ENCODE results near the gene STMN3. TPM values are rescaled to one million over a fixed set of nuclear protein-coding genes. Genes with fewer than 3 reads are reported as not detected.
A peak's percentile ranks its signal among the peaks of the same experiment; 100 is the strongest.

STMN3 gene
- total and polyA plus RNA-seq, 10 of the 15 experiments (the other 5 are each of a cell fraction or from before 2014, with no cell fraction given): 0.09 to 3.6 (median 1.4) TPM; not detected in 1

DNA sequence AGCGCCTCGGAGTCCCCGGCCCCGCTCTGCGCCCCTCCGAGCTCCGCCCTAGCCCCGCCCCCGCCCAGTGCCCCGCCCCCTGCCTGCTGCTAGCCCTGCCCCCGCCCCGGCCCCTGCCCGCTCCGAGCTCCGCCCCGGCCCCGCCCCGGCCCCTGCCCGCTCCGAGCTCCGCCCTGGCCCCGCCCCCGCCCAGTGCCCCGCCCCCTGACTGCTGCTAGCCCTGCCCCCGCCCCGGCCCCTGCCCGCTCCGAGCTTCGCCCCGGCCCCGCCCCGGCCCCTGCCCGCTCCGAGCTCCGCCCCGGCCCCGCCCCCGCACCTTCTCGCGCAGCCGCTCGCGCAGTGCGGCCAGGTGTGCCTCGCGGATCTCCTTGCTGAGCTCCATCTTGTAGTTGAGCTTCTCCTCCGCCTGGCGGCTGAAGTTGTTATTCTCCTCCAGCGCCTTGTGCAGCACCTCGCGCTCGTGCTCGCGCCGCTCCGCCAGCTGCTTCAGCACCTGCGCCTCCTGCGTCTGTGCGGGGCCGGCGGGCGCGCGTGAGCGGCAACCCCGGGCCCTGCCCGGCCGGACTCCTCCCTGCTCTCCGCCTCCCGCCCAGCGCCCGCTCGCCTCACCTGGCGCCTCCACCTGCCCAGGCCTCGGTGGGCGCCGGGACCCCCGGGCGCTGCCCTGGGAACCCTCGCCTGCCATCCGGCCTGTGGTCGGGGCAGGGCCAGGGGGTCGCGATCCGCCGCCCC, 11.3 kb downstream of the STMN3 start:
- SMC1A ChIA-PET (ENCODE audit: uncharacterized antibody, unreplicated experiment): interaction anchor here (0.6 to 1.8 kb wide), 10 partner anchors 10 to 254 kb away, joined by 3 to 13 read pairs (median 4); partner anchors contain the start of genes GMEB2, PTK6 and RTEL1
- TF ChIP-seq YY1 (IDR thresholded peaks at IDR 0.05; ENCODE audit: low read depth, low read length) (peak; percentile 76), NKRF (conservative IDR thresholded peaks at IDR 0.05) (peak; percentile 30; the same call in 1 of the 2 replicates), SMC3 (IDR thresholded peaks at IDR 0.05; ENCODE audit: borderline replicate concordance, low read length) (peak; percentile 43; the same call in 1 of the 2 replicates), RB1 (IDR thresholded peaks at IDR 0.05; ENCODE audit: borderline replicate concordance) (peak; percentile 75; the same call in 1 of the 2 replicates), GATAD2B (conservative IDR thresholded peaks at IDR 0.05; ENCODE audit: low read depth) (peak; percentile 87), LARP7 (IDR thresholded peaks at IDR 0.05) (peak; percentile 86), SP1 (IDR thresholded peaks at IDR 0.05; ENCODE audit: low read depth, low read length) (no peak), NFXL1 (IDR thresholded peaks at IDR 0.05; ENCODE audit: borderline replicate concordance) (peak; percentile 58; the same call in 1 of the 2 replicates), EGR1 (IDR thresholded peaks at IDR 0.05; ENCODE audit: borderline replicate concordance in 1 of 2, low read depth in 2 of 2, low read length in 2 of 2) (peak in 1 of 2 experiments; percentile 90; a peak in 2 of 3 replicates), CREB1 (IDR thresholded peaks at IDR 0.05; ENCODE audit: low read depth) (peak; percentile 44; the same call in 1 of the 2 replicates), SMAD1 (IDR thresholded peaks at IDR 0.05; ENCODE audit: low read depth, partially characterized antibody) (no peak), RUNX3 (IDR thresholded peaks at IDR 0.05; ENCODE audit: low read length) (no peak), NRF1 (conservative IDR thresholded peaks at IDR 0.05; ENCODE audit: low read depth, low read length) (peak; percentile 54), EED (IDR thresholded peaks at IDR 0.05; ENCODE audit: low read depth) (no peak), BACH1 (IDR thresholded peaks at IDR 0.05; ENCODE audit: borderline replicate concordance) (peak; percentile 54; the same call in 1 of the 2 replicates), TCF3 (IDR thresholded peaks at IDR 0.05; ENCODE audit: borderline replicate concordance, insufficient read depth, low read depth, low read length) (peak; percentile 88)
- TF ChIP-seq, protein P1, sequence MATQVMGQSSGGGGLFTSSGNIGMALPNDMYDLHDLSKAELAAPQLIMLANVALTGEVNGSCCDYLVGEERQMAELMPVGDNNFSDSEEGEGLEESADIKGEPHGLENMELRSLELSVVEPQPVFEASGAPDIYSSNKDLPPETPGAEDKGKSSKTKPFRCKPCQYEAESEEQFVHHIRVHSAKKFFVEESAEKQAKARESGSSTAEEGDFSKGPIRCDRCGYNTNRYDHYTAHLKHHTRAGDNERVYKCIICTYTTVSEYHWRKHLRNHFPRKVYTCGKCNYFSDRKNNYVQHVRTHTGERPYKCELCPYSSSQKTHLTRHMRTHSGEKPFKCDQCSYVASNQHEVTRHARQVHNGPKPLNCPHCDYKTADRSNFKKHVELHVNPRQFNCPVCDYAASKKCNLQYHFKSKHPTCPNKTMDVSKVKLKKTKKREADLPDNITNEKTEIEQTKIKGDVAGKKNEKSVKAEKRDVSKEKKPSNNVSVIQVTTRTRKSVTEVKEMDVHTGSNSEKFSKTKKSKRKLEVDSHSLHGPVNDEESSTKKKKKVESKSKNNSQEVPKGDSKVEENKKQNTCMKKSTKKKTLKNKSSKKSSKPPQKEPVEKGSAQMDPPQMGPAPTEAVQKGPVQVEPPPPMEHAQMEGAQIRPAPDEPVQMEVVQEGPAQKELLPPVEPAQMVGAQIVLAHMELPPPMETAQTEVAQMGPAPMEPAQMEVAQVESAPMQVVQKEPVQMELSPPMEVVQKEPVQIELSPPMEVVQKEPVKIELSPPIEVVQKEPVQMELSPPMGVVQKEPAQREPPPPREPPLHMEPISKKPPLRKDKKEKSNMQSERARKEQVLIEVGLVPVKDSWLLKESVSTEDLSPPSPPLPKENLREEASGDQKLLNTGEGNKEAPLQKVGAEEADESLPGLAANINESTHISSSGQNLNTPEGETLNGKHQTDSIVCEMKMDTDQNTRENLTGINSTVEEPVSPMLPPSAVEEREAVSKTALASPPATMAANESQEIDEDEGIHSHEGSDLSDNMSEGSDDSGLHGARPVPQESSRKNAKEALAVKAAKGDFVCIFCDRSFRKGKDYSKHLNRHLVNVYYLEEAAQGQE (IDR thresholded peaks at IDR 0.05; ENCODE audit: low read depth, low read length): no peak
- TF ChIP-seq, protein P2, sequence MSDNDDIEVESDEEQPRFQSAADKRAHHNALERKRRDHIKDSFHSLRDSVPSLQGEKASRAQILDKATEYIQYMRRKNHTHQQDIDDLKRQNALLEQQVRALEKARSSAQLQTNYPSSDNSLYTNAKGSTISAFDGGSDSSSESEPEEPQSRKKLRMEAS (IDR thresholded peaks at IDR 0.05; ENCODE audit: low read depth, low read length): peak; percentile 14; the same call in 1 of the 2 replicates

More for the DNA sequence above, 11.3 kb downstream of the STMN3 start:
- H3K9ac ChIP-seq (ENCODE audit: control insufficient read depth, insufficient read depth, low read length): peak overlapping the region; percentile 66
- no peaks in the 10 kb centered on the region for H3K9me3 ChIP-seq (replicated peaks; ENCODE audit: control insufficient read depth, insufficient read depth, low read length)
- peak overlapping the region; percentile 82 for H2AFZ ChIP-seq (ENCODE audit: control insufficient read depth, low read depth, low read length)
- BruUV-seq (replicated peaks): no TSS peak
- FAIRE-seq (peak; percentile 94), DNase-seq (ENCODE audit: low read depth, low spot score) (peak; percentile 48), ATAC-seq (peak; percentile 78)
- no peaks in the 10 kb centered on the region for H3K36me3 ChIP-seq (ENCODE audit: control insufficient read depth in 2 of 2, insufficient read depth in 2 of 2, low read length in 1 of 2)
- RAD21 ChIA-PET (ENCODE audit: unreplicated experiment): interaction anchor here (0.6 to 2.6 kb wide), 24 partner anchors 11 to 338 kb away, joined by 3 to 41 read pairs (median 6); partner anchors contain the start of genes ARFRP1, GMEB2, HELZ2 and PPDPF
- peaks cover 1% of the 10 kb centered on the region; the same call in 1 of the 2 replicates for H3K79me2 ChIP-seq (ENCODE audit: control insufficient read depth, insufficient read depth, low read length)
- CTCF ChIA-PET: interaction anchor here (0.7 to 2.3 kb wide), 16 partner anchors 10 to 223 kb away, joined by 3 to 16 read pairs (median 6); partner anchors contain the start of genes GMEB2, HELZ2, LIME1 and PTK6
- peak overlapping the region; percentile 99 for H3K4me2 ChIP-seq (ENCODE audit: control insufficient read depth, insufficient read depth)
- POLR2A ChIA-PET: interaction anchor here (0.6 to 2.1 kb wide), 12 partner anchors 9 to 314 kb away, joined by 3 to 17 read pairs (median 4); partner anchors contain the start of genes GMEB2, HELZ2, RTEL1 and UCKL1
- in situ Hi-C loops (cut with MboI) (no loop called here), intact Hi-C loops (cut with micrococcal nuclease; ENCODE audit: unreplicated experiment) (no loop called here)
- H3K4me1 ChIP-seq (ENCODE audit: control insufficient read depth, insufficient read depth, low read length): peaks cover 17% of the 10 kb centered on the region
- peak overlapping the region; percentile 74 for H3K27ac ChIP-seq (ENCODE audit: control insufficient read depth, insufficient read depth)
- H3K4me3 ChIP-seq: peak overlapping the region; percentile 92
- H3K27me3 ChIP-seq (replicated peaks in 1 of 2; ENCODE audit: control insufficient read depth in 2 of 2, insufficient read depth in 2 of 2, low read length in 1 of 2): no peaks in the 10 kb centered on the region; a peak in 1 of 4 replicates
- 1% methylated on average over 42 of the region's 86 CpGs for WGBS (ENCODE audit: insufficient coverage, insufficient replicate concordance, low lambda C conversion rate, missing lambda C conversion rate)
- H4K20me1 ChIP-seq (ENCODE audit: control insufficient read depth, insufficient read depth): no peaks in the 10 kb centered on the region
